ENCODE data around the gene TNFRSF1B.

TNFRSF1B gene

DNA sequence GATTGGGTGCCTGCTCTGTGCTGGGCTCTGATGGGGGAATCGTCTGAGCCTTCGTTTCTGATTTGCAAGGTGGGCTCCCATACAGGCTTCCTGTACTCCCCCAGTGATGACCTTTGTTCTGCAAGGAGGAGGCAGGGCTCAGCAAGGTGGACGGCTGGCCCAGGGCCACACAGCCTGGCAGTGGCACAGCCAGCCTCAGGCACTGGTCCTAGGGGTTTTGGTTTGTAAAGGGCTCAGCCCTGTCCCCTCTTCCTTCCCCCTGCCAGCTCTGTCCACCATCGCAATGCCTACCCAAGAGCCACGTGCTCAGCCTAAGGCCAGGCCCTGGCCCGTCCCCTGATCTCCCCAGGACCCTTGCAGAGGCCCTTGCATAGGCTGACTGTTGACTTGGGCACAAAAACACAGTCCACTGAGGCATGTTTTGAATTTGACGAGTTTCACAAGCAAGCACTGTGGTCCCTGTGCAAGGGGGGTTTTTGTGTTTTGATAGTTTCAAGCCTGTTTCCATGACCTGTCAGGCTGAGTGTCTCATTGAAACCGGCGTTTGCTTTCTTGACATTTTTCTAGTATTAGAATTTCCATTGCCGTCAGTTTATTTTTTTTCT lies 39.5 kb upstream of the TNFRSF1B start:
- no peaks in the 10 kb centered on the region for H3K36me3 ChIP-seq (ENCODE audit: control insufficient read depth, low read length)
- no peaks in the 10 kb centered on the region for H3K9me2 ChIP-seq (replicated peaks; ENCODE audit: control insufficient read depth, low read length)
- H3K4me3 ChIP-seq (ENCODE audit: low read length): no peak overlapping the region
- TF ChIP-seq, protein P1, sequence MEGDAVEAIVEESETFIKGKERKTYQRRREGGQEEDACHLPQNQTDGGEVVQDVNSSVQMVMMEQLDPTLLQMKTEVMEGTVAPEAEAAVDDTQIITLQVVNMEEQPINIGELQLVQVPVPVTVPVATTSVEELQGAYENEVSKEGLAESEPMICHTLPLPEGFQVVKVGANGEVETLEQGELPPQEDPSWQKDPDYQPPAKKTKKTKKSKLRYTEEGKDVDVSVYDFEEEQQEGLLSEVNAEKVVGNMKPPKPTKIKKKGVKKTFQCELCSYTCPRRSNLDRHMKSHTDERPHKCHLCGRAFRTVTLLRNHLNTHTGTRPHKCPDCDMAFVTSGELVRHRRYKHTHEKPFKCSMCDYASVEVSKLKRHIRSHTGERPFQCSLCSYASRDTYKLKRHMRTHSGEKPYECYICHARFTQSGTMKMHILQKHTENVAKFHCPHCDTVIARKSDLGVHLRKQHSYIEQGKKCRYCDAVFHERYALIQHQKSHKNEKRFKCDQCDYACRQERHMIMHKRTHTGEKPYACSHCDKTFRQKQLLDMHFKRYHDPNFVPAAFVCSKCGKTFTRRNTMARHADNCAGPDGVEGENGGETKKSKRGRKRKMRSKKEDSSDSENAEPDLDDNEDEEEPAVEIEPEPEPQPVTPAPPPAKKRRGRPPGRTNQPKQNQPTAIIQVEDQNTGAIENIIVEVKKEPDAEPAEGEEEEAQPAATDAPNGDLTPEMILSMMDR (IDR thresholded peaks at IDR 0.05; ENCODE audit: low read depth, low read length, poor library complexity, severe bottlenecking): no peak
- TF ChIP-seq EZH2phosphoT487 (IDR thresholded peaks at IDR 0.05; ENCODE audit: borderline replicate concordance, low read length): no peak
- no peaks in the 10 kb centered on the region for H3K9me3 ChIP-seq (ENCODE audit: control insufficient read depth, insufficient read depth, low read length)
- H4K20me1 ChIP-seq (ENCODE audit: control insufficient read depth, insufficient read depth, low read depth, low read length): no peaks in the 10 kb centered on the region
- peaks cover 7% of the 10 kb centered on the region; the same call in 1 of the 2 replicates for H3K4me1 ChIP-seq (ENCODE audit: control insufficient read depth, low read length)
- H3F3A ChIP-seq (ENCODE audit: control insufficient read depth, insufficient read depth): no peaks in the 10 kb centered on the region
- H3K4me2 ChIP-seq (ENCODE audit: low read length): no peak overlapping the region
- no peak overlapping the region for H3K27ac ChIP-seq (ENCODE audit: low read depth, low read length)
- peaks cover 3% of the 10 kb centered on the region; the same call in 1 of the 2 replicates for H3K27me3 ChIP-seq (ENCODE audit: control insufficient read depth, low read length)
- no peaks in the 10 kb centered on the region for H3K79me2 ChIP-seq (ENCODE audit: control insufficient read depth, low read length)

DNA sequence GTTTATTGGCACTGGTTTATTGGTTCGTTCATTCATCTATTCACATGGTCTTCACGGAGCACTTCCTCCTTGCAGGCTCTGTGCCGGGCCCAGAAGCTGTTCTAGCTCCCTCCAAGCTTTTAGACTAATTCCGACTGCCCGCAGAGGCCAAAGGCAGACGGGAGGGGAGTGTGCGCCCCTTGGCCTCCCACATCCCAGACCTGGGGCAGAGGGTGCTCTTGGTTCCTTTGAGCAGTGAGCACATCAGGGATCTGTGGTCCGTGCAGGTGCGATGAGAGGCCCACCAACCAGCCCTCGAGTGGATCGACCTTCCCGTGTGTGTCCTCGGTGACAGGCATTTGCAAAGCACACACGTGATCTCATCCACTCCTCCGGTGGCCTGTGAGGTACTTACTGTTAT lies 38.7 kb upstream of the TNFRSF1B start:
- TF ChIP-seq, protein P1 (IDR thresholded peaks at IDR 0.05; ENCODE audit: low read depth, low read length, poor library complexity, severe bottlenecking): no peak
- no peak for TF ChIP-seq EZH2phosphoT487 (IDR thresholded peaks at IDR 0.05; ENCODE audit: borderline replicate concordance, low read length)
- H3K36me3 ChIP-seq (ENCODE audit: control insufficient read depth, low read length): no peaks in the 10 kb centered on the region
- H3K27me3 ChIP-seq (ENCODE audit: control insufficient read depth, low read length): peaks cover 3% of the 10 kb centered on the region; the same call in 1 of the 2 replicates
- peaks cover 7% of the 10 kb centered on the region; the same call in 1 of the 2 replicates for H3K4me1 ChIP-seq (ENCODE audit: control insufficient read depth, low read length)
- no peaks in the 10 kb centered on the region for H3F3A ChIP-seq (ENCODE audit: control insufficient read depth, insufficient read depth)
- H3K9me3 ChIP-seq (ENCODE audit: control insufficient read depth, insufficient read depth, low read length): no peaks in the 10 kb centered on the region
- no peaks in the 10 kb centered on the region for H3K9me2 ChIP-seq (replicated peaks; ENCODE audit: control insufficient read depth, low read length)
- no peak overlapping the region for H3K4me3 ChIP-seq (ENCODE audit: low read length)
- no peak overlapping the region for H3K4me2 ChIP-seq (ENCODE audit: low read length)
- H3K79me2 ChIP-seq (ENCODE audit: control insufficient read depth, low read length): no peaks in the 10 kb centered on the region
- H3K27ac ChIP-seq (ENCODE audit: low read depth, low read length): no peak overlapping the region
- H4K20me1 ChIP-seq (ENCODE audit: control insufficient read depth, insufficient read depth, low read depth, low read length): no peaks in the 10 kb centered on the region

DNA sequence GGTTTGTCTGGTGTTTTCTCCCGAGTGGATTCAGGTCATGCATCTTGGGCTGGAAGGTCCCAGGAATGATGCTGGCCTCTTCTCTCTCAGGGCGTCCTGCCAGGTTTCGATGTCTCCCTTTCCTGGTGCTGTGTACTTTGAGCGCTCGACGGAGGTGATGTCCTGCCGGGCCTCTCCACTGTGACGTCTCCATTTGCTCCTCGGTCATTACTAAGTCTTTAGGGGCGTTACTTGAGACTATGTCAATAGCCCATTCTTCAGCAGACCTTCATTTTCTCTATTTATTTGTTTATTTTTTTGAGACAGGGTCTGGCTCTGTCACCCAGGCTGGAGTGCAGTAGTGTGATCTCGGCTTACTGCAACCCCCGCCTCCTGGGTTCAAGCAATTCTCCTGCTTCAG lies 37.2 kb upstream of the TNFRSF1B start:
- Histone ChIP-seq H4K20me1 (ENCODE audit: control insufficient read depth, insufficient read depth, low read depth, low read length) (no peaks in the 10 kb centered on the region), H3F3A (ENCODE audit: control insufficient read depth, insufficient read depth) (no peaks in the 10 kb centered on the region), H3K4me2 (ENCODE audit: low read length) (no peak overlapping the region), H3K9me2 (replicated peaks; ENCODE audit: control insufficient read depth, low read length) (no peaks in the 10 kb centered on the region), H3K27me3 (ENCODE audit: control insufficient read depth, low read length) (peaks cover 3% of the 10 kb centered on the region; the same call in 1 of the 2 replicates), H3K9me3 (ENCODE audit: control insufficient read depth, insufficient read depth, low read length) (no peaks in the 10 kb centered on the region), H3K36me3 (ENCODE audit: control insufficient read depth, low read length) (no peaks in the 10 kb centered on the region), H3K79me2 (ENCODE audit: control insufficient read depth, low read length) (no peaks in the 10 kb centered on the region), H3K27ac (ENCODE audit: low read depth, low read length) (no peak overlapping the region), H3K4me1 (ENCODE audit: control insufficient read depth, low read length) (peaks cover 7% of the 10 kb centered on the region; the same call in 1 of the 2 replicates), H3K4me3 (ENCODE audit: low read length) (no peak overlapping the region)
- TF ChIP-seq, protein P1 (IDR thresholded peaks at IDR 0.05; ENCODE audit: low read depth, low read length, poor library complexity, severe bottlenecking): no peak
- no peak for TF ChIP-seq EZH2phosphoT487 (IDR thresholded peaks at IDR 0.05; ENCODE audit: borderline replicate concordance, low read length)

All from DOHH2 (cell line).